ENCODE results near the gene RPS6KA3. TPM values are rescaled to one million over a fixed set of nuclear protein-coding genes. Genes with fewer than 3 reads are reported as not detected.
A peak's percentile ranks its signal among the peaks of the same experiment; 100 is the strongest.

Gene RPS6KA3
- total RNA-seq, 4 donors from 2014 or later = 22.3 to 43.2 (median 34.5) TPM

- intact Hi-C loops (cut with DNase I; ENCODE audit: low total_unique reads) = no loop called here
- no peak for DNase-seq (ENCODE audit: low spot score in 2 of 2)
- no peak overlapping the region for H3K4me3 ChIP-seq (ENCODE audit: low read depth, poor library complexity, severe bottlenecking)
- no peak for TF ChIP-seq POLR2A (IDR thresholded peaks at IDR 0.05)
- no peak for TF ChIP-seq CTCF (IDR thresholded peaks at IDR 0.05)
- WGBS, 2 donors = 58 to 59% methylated on average over 1 of the region's 1 CpG
Observed at GRCh38 chrX:20270562-20270890, 3.8 kb upstream of the RPS6KA3 start.

- WGBS, 2 donors = 73 to 74% methylated on average over 4 of the region's 4 CpGs
- intact Hi-C loops (cut with DNase I; ENCODE audit: low total_unique reads) = no loop called here
- no peak for DNase-seq (ENCODE audit: low spot score in 2 of 2)
- TF ChIP-seq POLR2A (IDR thresholded peaks at IDR 0.05) (no peak), CTCF (IDR thresholded peaks at IDR 0.05) (no peak)
- H3K4me3 ChIP-seq (ENCODE audit: low read depth, poor library complexity, severe bottlenecking) = no peak overlapping the region
Observed at GRCh38 chrX:20269848-20270561, 3.3 kb upstream of the RPS6KA3 start.

GRCh38 chrX:20267931-20268701 lies 1.4 kb upstream of the RPS6KA3 start:
- DNase-seq (ENCODE audit: low spot score in 2 of 2) = peak; percentile 34 to 90
- TF ChIP-seq POLR2A (IDR thresholded peaks at IDR 0.05) = no peak
- TF ChIP-seq CTCF (IDR thresholded peaks at IDR 0.05) = no peak
- 0 to 52% methylated on average over 7 to 54 of the region's 54 CpGs for WGBS, 2 donors
- H3K4me3 ChIP-seq (ENCODE audit: low read depth, poor library complexity, severe bottlenecking) = peak overlapping the region; percentile 36
- intact Hi-C loops (cut with DNase I; ENCODE audit: low total_unique reads) = no loop called here

- intact Hi-C loops (cut with DNase I; ENCODE audit: low total_unique reads) = no loop called here
- TF ChIP-seq CTCF (IDR thresholded peaks at IDR 0.05) (no peak), POLR2A (IDR thresholded peaks at IDR 0.05) (no peak)
- peak overlapping the region; percentile 36 for H3K4me3 ChIP-seq (ENCODE audit: low read depth, poor library complexity, severe bottlenecking)
- WGBS, 2 donors = 1 to 33% methylated on average over 13 to 14 of the region's 14 CpGs
- no peak for DNase-seq (ENCODE audit: low spot score in 2 of 2)
Observed at GRCh38 chrX:20267607-20267930, 860 bp upstream of the RPS6KA3 start.

GRCh38 chrX:20265726-20266681 lies 705 bp downstream of the RPS6KA3 start:
- intact Hi-C loops (cut with DNase I; ENCODE audit: low total_unique reads) = no loop called here

More at GRCh38 chrX:20265726-20266681, 705 bp downstream of the RPS6KA3 start:
- 3 to 40% methylated on average over 17 to 69 of the region's 75 CpGs for WGBS, 2 donors
- peak overlapping the region; percentile 73 for H3K4me3 ChIP-seq (ENCODE audit: low read depth, poor library complexity, severe bottlenecking)
- TF ChIP-seq CTCF (IDR thresholded peaks at IDR 0.05) (no peak), POLR2A (IDR thresholded peaks at IDR 0.05) (no peak)
- DNase-seq (ENCODE audit: low spot score in 2 of 2) = peak in 1 of 2 donors; percentile 85

All from lower leg skin (tissue), 4 donors.